H9 (cell line): ENCODE measurements around the gene DNAJC5. TPM values are rescaled to one million over a fixed set of nuclear protein-coding genes. Genes with fewer than 3 reads are reported as not detected.

Source experiments
- DNase-seq: peaks from one replicate; pipeline ENCODE4 v3.0.0-alpha.2; 2017
- H2AFZ ChIP-seq: one replicate; pipeline ENCODE4 v1.6.1; 2013; ENCODE audit warnings: mild to moderate bottlenecking, low read length, control low read depth, moderate library complexity
- H2AK5ac ChIP-seq: 2 replicates; pipeline ENCODE4 v1.6.1; 2013; ENCODE audit warnings: low read length, control low read depth, mixed read lengths; ENCODE audit not compliant: insufficient read length
- H2BK120ac ChIP-seq: one replicate; pipeline ENCODE4 v1.6.1; 2013; ENCODE audit warnings: low read depth, mild to moderate bottlenecking, low read length, control low read depth, inconsistent platforms; ENCODE audit not compliant: poor library complexity, severe bottlenecking
- H2BK12ac ChIP-seq: 2 replicates; pipeline ENCODE4 v1.6.1; 2013; ENCODE audit warnings: low read length, control low read depth, mixed read lengths, low read depth; ENCODE audit not compliant: insufficient read length
- H2BK15ac ChIP-seq: 2 replicates; pipeline ENCODE4 v1.6.1; 2013; ENCODE audit warnings: low read depth, low read length, control low read depth
- H2BK20ac ChIP-seq: one replicate; pipeline ENCODE4 v1.6.1; 2013; ENCODE audit warnings: low read depth, mild to moderate bottlenecking, low read length, control low read depth, inconsistent platforms; ENCODE audit not compliant: poor library complexity, severe bottlenecking
- H2BK5ac ChIP-seq: 2 replicates; pipeline ENCODE4 v1.6.1; 2013; ENCODE audit warnings: low read length, control low read depth, mixed read lengths; ENCODE audit not compliant: insufficient read length
- H3K14ac ChIP-seq: 2 replicates; pipeline ENCODE4 v1.6.1; 2013; ENCODE audit warnings: low read length, control low read depth; ENCODE audit not compliant: insufficient read depth
- H3K18ac ChIP-seq: 2 replicates; pipeline ENCODE4 v1.6.1; 2013; ENCODE audit warnings: low read depth, mild to moderate bottlenecking, mixed read lengths, low read length, control low read depth; ENCODE audit not compliant: insufficient read length
- H3K23ac ChIP-seq: 2 replicates; pipeline ENCODE4 v1.6.1; 2013; ENCODE audit warnings: low read length, control low read depth, mixed read lengths, low read depth; ENCODE audit not compliant: insufficient read length
- H3K23me2 ChIP-seq: 2 replicates; pipeline ENCODE4 v1.6.1; 2013; ENCODE audit warnings: low read depth, mild to moderate bottlenecking, mixed read lengths, low read length, control low read depth; ENCODE audit not compliant: insufficient read length, poor library complexity, severe bottlenecking
- H3K27ac ChIP-seq: 2 replicates; pipeline ENCODE4 v1.5.1; 2013; ENCODE audit warnings: low read length, control low read depth, mixed read lengths, low read depth; ENCODE audit not compliant: insufficient read length
- H3K27me3 ChIP-seq: 2 replicates; pipeline ENCODE4 v1.6.1; 2013; ENCODE audit warnings: low read length, control low read depth, inconsistent platforms; ENCODE audit not compliant: insufficient read depth
- H3K4ac ChIP-seq: 2 replicates; pipeline ENCODE4 v1.6.1; 2013; ENCODE audit warnings: low read depth, mild to moderate bottlenecking, control low read depth, inconsistent platforms, low read length, moderate library complexity
- H3K4me1 ChIP-seq: 2 replicates; pipeline ENCODE4 v1.6.1; 2013; ENCODE audit warnings: low read length, control low read depth, inconsistent platforms; ENCODE audit not compliant: insufficient read depth
- H3K4me2 ChIP-seq: 2 replicates; pipeline ENCODE4 v1.6.1; 2013; ENCODE audit warnings: low read length, control low read depth, mixed read lengths; ENCODE audit not compliant: insufficient read length, insufficient read depth
- H3K56ac ChIP-seq: 2 replicates; pipeline ENCODE4 v1.6.1; 2013; ENCODE audit warnings: low read depth, mild to moderate bottlenecking, mixed read lengths, low read length, control low read depth; ENCODE audit not compliant: insufficient read length
- H3K79me1 ChIP-seq: 2 replicates; pipeline ENCODE4 v1.6.1; 2013; ENCODE audit warnings: low read depth, mild to moderate bottlenecking, moderate library complexity, low read length, control low read depth, inconsistent platforms; ENCODE audit not compliant: insufficient read depth, poor library complexity, severe bottlenecking
- H3K79me2 ChIP-seq: 2 replicates; pipeline ENCODE4 v1.6.1; 2013; ENCODE audit warnings: low read length, control low read depth, inconsistent platforms; ENCODE audit not compliant: insufficient read depth
- H3K9ac ChIP-seq: 2 replicates; pipeline ENCODE4 v1.6.1; 2013; ENCODE audit warnings: low read length, control low read depth, mixed read lengths; ENCODE audit not compliant: insufficient read length; ENCODE audit errors: extremely low read depth
- H3K9me3 ChIP-seq: one replicate; pipeline ENCODE4 v1.6.1; 2013; ENCODE audit warnings: low read depth, low read length, inconsistent platforms; ENCODE audit not compliant: control insufficient read depth
- H3T11ph ChIP-seq: one replicate; pipeline ENCODE4 v1.6.1; 2013; ENCODE audit warnings: mild to moderate bottlenecking, low read length, control low read depth, inconsistent platforms
- H4K20me1 ChIP-seq: one replicate; pipeline ENCODE4 v1.6.1; 2013; ENCODE audit not compliant: control insufficient read depth, insufficient read length, insufficient read depth
- H4K5ac ChIP-seq: 2 replicates; pipeline ENCODE4 v1.6.1; 2013; ENCODE audit warnings: low read depth, mild to moderate bottlenecking, mixed read lengths, low read length, control low read depth; ENCODE audit not compliant: insufficient read length
- H4K8ac ChIP-seq: replicated peaks from 2 replicates; pipeline ENCODE4 v1.6.1; 2013; ENCODE audit warnings: low read length, control low read depth, mixed read lengths, low read depth; ENCODE audit not compliant: insufficient read length
- H4K91ac ChIP-seq: 2 replicates; pipeline ENCODE4 v1.6.1; 2013; ENCODE audit warnings: low read depth, mild to moderate bottlenecking, moderate library complexity, mixed read lengths, low read length, control low read depth; ENCODE audit not compliant: insufficient read length
- H3K27ac Mint-ChIP-seq, 3 experiments: 2 replicates in 2 of 3; 3 replicates in 1 of 3; pipeline ENCODE4 v1.8.0; 2020 to 2021; ENCODE audit warnings: mixed read lengths in 3 of 3, mild to moderate bottlenecking in 1 of 3, moderate library complexity in 1 of 3
- H3K27me3 Mint-ChIP-seq: 2 replicates; pipeline ENCODE4 v1.8.0; 2021; ENCODE audit warnings: low read depth, mild to moderate bottlenecking, moderate library complexity, mixed read lengths
- H3K36me3 Mint-ChIP-seq, 3 experiments: 2 replicates in 2 of 3; 3 replicates in 1 of 3; pipeline ENCODE4 v1.8.0; 2020 to 2021; ENCODE audit warnings: low read depth in 3 of 3, mixed read lengths in 3 of 3; ENCODE audit not compliant: insufficient read depth in 1 of 3
- H3K4me1 Mint-ChIP-seq, 2 experiments: 2 replicates each; pipeline ENCODE4 v1.8.0; 2020; ENCODE audit warnings: mixed read lengths in 2 of 2
- H3K4me3 Mint-ChIP-seq, 2 experiments: 2 replicates in 1 of 2; 3 replicates in 1 of 2; pipeline ENCODE4 v1.8.0; 2020 to 2021; ENCODE audit warnings: mild to moderate bottlenecking in 2 of 2, mixed read lengths in 2 of 2, moderate library complexity in 1 of 2
- H3K9me3 Mint-ChIP-seq, 2 experiments: 2 replicates in 1 of 2; 3 replicates in 1 of 2; pipeline ENCODE4 v1.8.0; 2020; ENCODE audit warnings: mild to moderate bottlenecking in 2 of 2, mixed read lengths in 2 of 2, moderate library complexity in 1 of 2
- CTCF ChIP-seq: fragments of 200-600 bp; sonication (generic); conservative IDR thresholded peaks from 3 replicates; pipeline ENCODE4 v1.8.0; 2021; ENCODE audit warnings: antibody characterized with exemption, mild to moderate bottlenecking
- WGBS: extraction: QIAGEN DNeasy Blood & Tissue Kit; methylation state at CpG from one replicate; pipeline ENCODE4 v1.1.7; 2013; ENCODE audit warnings: missing lambda C conversion rate, low lambda C conversion rate, mixed read lengths; ENCODE audit not compliant: insufficient read length; ENCODE audit errors: extremely low coverage; 5-methylcytosine and 5-hydroxymethylcytosine counted together
- total RNA-seq: library from RNA; stranded (reverse); gene quantifications from 2 replicates; pipeline ENCODE4 v1.2.1, GENCODE V29; 2021

The DNAJC5 gene
- total RNA-seq, 1 experiment from 2014 or later, result 43.0 TPM

- H4K8ac ChIP-seq, result no peak overlapping the region
- no peak overlapping the region for H2BK15ac ChIP-seq
- H3K4ac ChIP-seq, result no peak overlapping the region
- no peak overlapping the region for H2BK20ac ChIP-seq
- DNase-seq, result peak; percentile 58
- peaks cover 5% of the 10 kb centered on the region; the same call in 1 of the 2 replicates for H3K79me2 ChIP-seq
- WGBS, result no CpG with 5 or more reads among the region's 38 CpGs
- H3K36me3 Mint-ChIP-seq, result peaks cover 5 to 24% (median 22%) of the 10 kb centered on the region in 3 experiments
- no peak overlapping the region for H2AK5ac ChIP-seq
- H3K14ac ChIP-seq, result no peak overlapping the region; the same call in 1 of the 2 replicates
- no peak overlapping the region for H3K56ac ChIP-seq
- H3T11ph ChIP-seq, result no peak overlapping the region
- H3K9ac ChIP-seq, result peak overlapping the region; percentile 47
- H3K23me2 ChIP-seq, result peaks cover 3% of the 10 kb centered on the region
- H2AFZ ChIP-seq, result no peak overlapping the region
- peak overlapping the region; percentile 96 to 98 (median 96) for H3K27ac Mint-ChIP-seq
- H3K27ac ChIP-seq, result no peak overlapping the region
- H3K79me1 ChIP-seq, result peaks cover 5% of the 10 kb centered on the region
- 0 out of 5 replicates have a peak, but pooled peaks cover 0 to 2% of the 10 kb centered on the region in 2 experiments for H3K9me3 Mint-ChIP-seq
- no peak overlapping the region for H3K23ac ChIP-seq
- peaks cover 23 to 36% of the 10 kb centered on the region in 2 experiments for H3K4me1 Mint-ChIP-seq
- TF ChIP-seq CTCF, result peak; percentile 70
- no peak overlapping the region for H2BK12ac ChIP-seq
- H2BK120ac ChIP-seq, result no peak overlapping the region
- H3K27me3 Mint-ChIP-seq, result no peaks in the 10 kb centered on the region
- H3K4me1 ChIP-seq, result no peaks in the 10 kb centered on the region; the same call in 1 of the 2 replicates
- H2BK5ac ChIP-seq, result no peak overlapping the region
- peak overlapping the region; percentile 47 for H3K4me2 ChIP-seq
- no peak overlapping the region for H4K91ac ChIP-seq
- no peak overlapping the region for H4K5ac ChIP-seq
- no peak overlapping the region for H3K18ac ChIP-seq
- no peaks in the 10 kb centered on the region for H3K27me3 ChIP-seq
- no peaks in the 10 kb centered on the region for H4K20me1 ChIP-seq
- peak overlapping the region; percentile 91 to 93 for H3K4me3 Mint-ChIP-seq
- no peaks in the 10 kb centered on the region for H3K9me3 ChIP-seq
Measured at GRCh38 chr20:63863798-63864544, 31.0 kb upstream of the DNAJC5 start.
